Measurements from ENCODE around the gene RASGRF2.

Gene RASGRF2

GRCh38 chr5:81172710-81173109 is 212.5 kb downstream of the RASGRF2 start:
- no peak for TF ChIP-seq FOXM1 (IDR thresholded peaks at IDR 0.05; ENCODE audit: borderline replicate concordance)
- no peak for TF ChIP-seq L3MBTL2 (conservative IDR thresholded peaks at IDR 0.05)
- no peak for TF ChIP-seq CTBP1 (IDR thresholded peaks at IDR 0.05; ENCODE audit: borderline replicate concordance)
- no peak for TF ChIP-seq HDGF (IDR thresholded peaks at IDR 0.05; ENCODE audit: borderline replicate concordance)
- TF ChIP-seq ELF4 (IDR thresholded peaks at IDR 0.05): no peak
- no peak for TF ChIP-seq NFRKB (IDR thresholded peaks at IDR 0.05)
- TF ChIP-seq LEF1 (IDR thresholded peaks at IDR 0.05; ENCODE audit: borderline replicate concordance): no peak
- no peak for TF ChIP-seq PKNOX1 (IDR thresholded peaks at IDR 0.05)
- TF ChIP-seq SUZ12 (IDR thresholded peaks at IDR 0.05): no peak
- no peak for TF ChIP-seq SP1 (IDR thresholded peaks at IDR 0.05)
- TF ChIP-seq ARNT (IDR thresholded peaks at IDR 0.05): no peak
- DNase-seq (ENCODE audit: extremely low spot score): no peak
- POLR2A ChIA-PET: no interaction called here
- CTCF ChIA-PET: no interaction called here

GRCh38 chr5:81177061-81177460 is 216.9 kb downstream of the RASGRF2 start:
- ChIA-PET CTCF (no interaction called here), POLR2A (no interaction called here)
- DNase-seq (ENCODE audit: extremely low spot score): no peak
- TF ChIP-seq LEF1 (IDR thresholded peaks at IDR 0.05; ENCODE audit: borderline replicate concordance) (no peak), TARDBP (IDR thresholded peaks at IDR 0.05) (no peak), NFRKB (IDR thresholded peaks at IDR 0.05) (no peak), CTBP1 (IDR thresholded peaks at IDR 0.05; ENCODE audit: borderline replicate concordance) (no peak), FOXK2 (IDR thresholded peaks at IDR 0.05) (no peak), ELF4 (IDR thresholded peaks at IDR 0.05) (no peak), BHLHE40 (IDR thresholded peaks at IDR 0.05; ENCODE audit: borderline replicate concordance) (no peak), ZNF384 (IDR thresholded peaks at IDR 0.05) (no peak), L3MBTL2 (conservative IDR thresholded peaks at IDR 0.05) (no peak), HDGF (IDR thresholded peaks at IDR 0.05; ENCODE audit: borderline replicate concordance) (no peak), FOXM1 (IDR thresholded peaks at IDR 0.05; ENCODE audit: borderline replicate concordance) (no peak), ARNT (IDR thresholded peaks at IDR 0.05) (no peak), SUZ12 (IDR thresholded peaks at IDR 0.05) (no peak), PKNOX1 (IDR thresholded peaks at IDR 0.05) (no peak), SP1 (IDR thresholded peaks at IDR 0.05) (no peak)

DNA sequence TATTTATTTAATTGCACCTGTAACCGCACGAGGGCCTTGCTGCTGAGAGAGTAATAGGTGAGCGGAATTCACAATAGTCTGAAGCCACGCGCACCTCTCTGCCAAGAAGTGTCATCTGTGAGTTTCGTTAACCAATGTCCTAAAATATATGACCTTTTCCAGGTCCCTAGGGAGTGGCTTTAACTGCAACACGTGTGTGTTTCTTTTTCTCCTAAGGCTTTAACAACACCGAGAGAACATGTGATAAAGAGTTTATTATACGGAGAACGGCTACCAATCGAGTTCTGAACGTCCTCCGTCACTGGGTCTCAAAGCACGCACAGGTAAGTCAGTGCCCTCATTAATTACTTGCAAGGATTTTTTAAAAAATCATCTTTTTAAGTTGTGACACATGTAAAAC is 219.8 kb downstream of the RASGRF2 start:
- CTCF ChIA-PET: no interaction called here
- TF ChIP-seq SUZ12 (IDR thresholded peaks at IDR 0.05): no peak
- TF ChIP-seq LEF1 (IDR thresholded peaks at IDR 0.05; ENCODE audit: borderline replicate concordance): no peak
- TF ChIP-seq TARDBP (IDR thresholded peaks at IDR 0.05): no peak
- TF ChIP-seq ZNF384 (IDR thresholded peaks at IDR 0.05): no peak
- no peak for TF ChIP-seq PKNOX1 (IDR thresholded peaks at IDR 0.05)
- no peak for TF ChIP-seq L3MBTL2 (conservative IDR thresholded peaks at IDR 0.05)
- TF ChIP-seq ARNT (IDR thresholded peaks at IDR 0.05): no peak
- TF ChIP-seq FOXK2 (IDR thresholded peaks at IDR 0.05): no peak
- no peak for TF ChIP-seq CTBP1 (IDR thresholded peaks at IDR 0.05; ENCODE audit: borderline replicate concordance)
- no peak for TF ChIP-seq SP1 (IDR thresholded peaks at IDR 0.05)
- TF ChIP-seq FOXM1 (IDR thresholded peaks at IDR 0.05; ENCODE audit: borderline replicate concordance): no peak
- no peak for TF ChIP-seq BHLHE40 (IDR thresholded peaks at IDR 0.05; ENCODE audit: borderline replicate concordance)
- no peak for TF ChIP-seq HDGF (IDR thresholded peaks at IDR 0.05; ENCODE audit: borderline replicate concordance)
- TF ChIP-seq ELF4 (IDR thresholded peaks at IDR 0.05): no peak
- POLR2A ChIA-PET: no interaction called here
- DNase-seq (ENCODE audit: extremely low spot score): no peak

DNA sequence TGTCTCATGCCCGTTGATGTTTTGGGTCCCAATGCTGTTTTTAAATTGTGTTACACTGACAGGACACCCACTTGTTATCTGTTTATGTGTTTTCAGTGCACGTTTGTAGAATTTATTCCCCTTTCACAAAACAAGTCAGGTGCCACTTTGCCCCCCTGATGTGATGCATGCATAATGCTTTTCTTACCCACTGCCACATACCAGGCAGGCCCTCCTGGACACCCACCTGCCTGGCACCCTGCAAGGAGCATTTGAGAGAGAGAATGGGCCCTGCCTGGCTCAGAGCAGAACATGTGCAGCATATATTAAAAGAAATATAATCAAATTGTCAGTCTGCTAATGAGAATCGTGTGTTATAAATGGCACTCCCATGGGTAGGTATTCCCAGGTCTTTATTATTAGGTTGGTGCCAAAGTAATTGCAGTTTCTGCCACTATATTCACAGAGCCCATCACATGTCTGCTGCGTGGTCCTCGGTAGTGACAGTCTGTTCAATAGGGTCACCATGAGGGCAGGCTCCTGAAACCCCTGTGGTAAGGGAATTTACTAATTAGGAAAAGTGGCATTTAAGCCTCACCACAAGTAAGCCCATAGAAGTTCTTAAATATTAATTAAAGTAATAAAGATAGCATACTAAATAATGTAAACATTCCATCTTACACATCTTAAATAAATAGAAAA is 220.8 kb downstream of the RASGRF2 start:
- no peak for DNase-seq (ENCODE audit: extremely low spot score)
- TF ChIP-seq CTBP1 (IDR thresholded peaks at IDR 0.05; ENCODE audit: borderline replicate concordance): no peak
- TF ChIP-seq L3MBTL2 (conservative IDR thresholded peaks at IDR 0.05): no peak
- TF ChIP-seq ZNF384 (IDR thresholded peaks at IDR 0.05): no peak
- no peak for TF ChIP-seq LEF1 (IDR thresholded peaks at IDR 0.05; ENCODE audit: borderline replicate concordance)
- TF ChIP-seq FOXA1 (IDR thresholded peaks at IDR 0.05): no peak
- TF ChIP-seq NFRKB (IDR thresholded peaks at IDR 0.05): no peak
- no peak for TF ChIP-seq FOXM1 (IDR thresholded peaks at IDR 0.05; ENCODE audit: borderline replicate concordance)
- TF ChIP-seq ARNT (IDR thresholded peaks at IDR 0.05): no peak
- TF ChIP-seq BHLHE40 (IDR thresholded peaks at IDR 0.05; ENCODE audit: borderline replicate concordance): no peak
- POLR2A ChIA-PET: no interaction called here
- CTCF ChIA-PET: no interaction called here

DNA sequence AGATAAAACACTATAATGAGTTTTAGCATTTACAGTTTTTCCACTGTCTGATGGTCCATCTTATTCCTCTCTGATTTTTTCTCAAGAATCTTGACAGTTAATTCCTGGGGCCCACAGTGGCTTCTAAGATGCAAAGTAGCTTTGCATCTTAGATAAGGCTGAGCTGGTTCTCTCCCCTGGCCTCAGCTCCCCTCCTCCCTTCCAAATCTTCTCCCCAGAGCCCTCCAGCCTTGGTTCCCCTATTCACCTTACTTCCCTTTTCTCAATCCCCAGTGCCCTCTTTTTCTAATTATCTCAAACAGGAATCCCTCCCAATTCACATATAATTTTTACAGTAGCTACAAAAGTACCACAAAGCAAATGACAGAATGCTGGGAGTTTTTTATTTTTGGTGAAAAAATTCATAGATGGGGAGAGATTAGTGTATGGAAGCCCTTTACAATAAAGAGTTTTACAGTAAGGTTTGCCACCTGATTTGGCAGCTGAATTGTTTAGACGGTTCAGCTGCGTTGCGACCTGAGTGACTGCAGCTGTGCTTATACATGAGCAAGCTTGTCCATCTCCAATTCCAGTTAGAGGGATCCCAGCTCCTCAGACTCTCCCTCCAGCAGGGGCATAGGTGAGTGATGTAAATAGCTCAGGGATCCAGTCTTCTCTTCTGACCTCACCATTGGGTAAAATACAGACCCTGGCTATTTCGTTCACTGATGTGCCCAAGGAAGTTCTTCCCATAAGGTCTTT is 221.6 kb downstream of the RASGRF2 start:
- TF ChIP-seq FOXK2 (IDR thresholded peaks at IDR 0.05): no peak
- TF ChIP-seq SUZ12 (IDR thresholded peaks at IDR 0.05): no peak
- no peak for TF ChIP-seq TARDBP (IDR thresholded peaks at IDR 0.05)
- TF ChIP-seq PKNOX1 (IDR thresholded peaks at IDR 0.05): no peak
- TF ChIP-seq HDGF (IDR thresholded peaks at IDR 0.05; ENCODE audit: borderline replicate concordance): no peak
- no peak for TF ChIP-seq ZNF384 (IDR thresholded peaks at IDR 0.05)
- TF ChIP-seq L3MBTL2 (conservative IDR thresholded peaks at IDR 0.05): no peak
- no peak for TF ChIP-seq SP1 (IDR thresholded peaks at IDR 0.05)
- no peak for TF ChIP-seq FOXM1 (IDR thresholded peaks at IDR 0.05; ENCODE audit: borderline replicate concordance)
- TF ChIP-seq LEF1 (IDR thresholded peaks at IDR 0.05; ENCODE audit: borderline replicate concordance): no peak
- TF ChIP-seq CTBP1 (IDR thresholded peaks at IDR 0.05; ENCODE audit: borderline replicate concordance): no peak
- TF ChIP-seq BHLHE40 (IDR thresholded peaks at IDR 0.05; ENCODE audit: borderline replicate concordance): no peak
- TF ChIP-seq ARNT (IDR thresholded peaks at IDR 0.05): no peak
- no peak for TF ChIP-seq NFRKB (IDR thresholded peaks at IDR 0.05)
- TF ChIP-seq FOXA1 (IDR thresholded peaks at IDR 0.05): no peak
- TF ChIP-seq ELF4 (IDR thresholded peaks at IDR 0.05): no peak
- ChIA-PET POLR2A (no interaction called here), CTCF (interaction anchor here (0.5 to 1.1 kb wide), 3 partner anchors 8 to 441 kb away, joined by 3 to 4 read pairs (median 3); no protein-coding TSS in a partner anchor)
- no peak for DNase-seq (ENCODE audit: extremely low spot score)

All from HEK293T (cell line).